Measurements from ENCODE around the gene SLC24A5. TPM values are rescaled to one million over a fixed set of nuclear protein-coding genes. Genes with fewer than 3 reads are reported as not detected.

The SLC24A5 gene
- total and polyA plus RNA-seq, 10 of the 15 experiments (the other 5 are each of a cell fraction or from before 2014, with no cell fraction given), result not detected

- no peak overlapping the region for H2AFZ ChIP-seq (ENCODE audit: control insufficient read depth, low read depth, low read length)
- no peaks in the 10 kb centered on the region for H4K20me1 ChIP-seq (ENCODE audit: control insufficient read depth, insufficient read depth)
- H3K27me3 ChIP-seq (replicated peaks in 1 of 2; ENCODE audit: control insufficient read depth in 2 of 2, insufficient read depth in 2 of 2, low read length in 1 of 2), result no peaks in the 10 kb centered on the region
- no peak for DNase-seq (ENCODE audit: low read depth, low spot score)
- POLR2A ChIA-PET, result no interaction called here
- no peaks in the 10 kb centered on the region for H3K9me3 ChIP-seq (replicated peaks; ENCODE audit: control insufficient read depth, insufficient read depth, low read length)
- H3K79me2 ChIP-seq (ENCODE audit: control insufficient read depth, insufficient read depth, low read length), result no peaks in the 10 kb centered on the region
- CTCF ChIA-PET, result interaction anchor here (1.3 to 3.1 kb wide), 3 partner anchors 98 to 198 kb away, joined by 4 to 18 read pairs (median 4); no protein-coding TSS in a partner anchor
- intact Hi-C loops (cut with micrococcal nuclease; ENCODE audit: unreplicated experiment) (loop anchor here (5.0 to 10.0 kb wide), 3 partner anchors 99 to 891 kb away; no protein-coding TSS in a partner anchor), in situ Hi-C loops (cut with MboI) (loop anchor here (10.0 kb wide), 1 partner anchor 891 kb away; no protein-coding TSS in a partner anchor)
- no TSS peak for BruUV-seq (replicated peaks)
- no peak overlapping the region for H3K9ac ChIP-seq (ENCODE audit: control insufficient read depth, insufficient read depth, low read length)
- WGBS (ENCODE audit: insufficient coverage, insufficient replicate concordance, low lambda C conversion rate, missing lambda C conversion rate), result 35% methylated on average over 5 of the region's 5 CpGs
- no peak overlapping the region for H3K4me2 ChIP-seq (ENCODE audit: control insufficient read depth, insufficient read depth)
- no peak for FAIRE-seq
- RAD21 ChIA-PET (ENCODE audit: unreplicated experiment), result no interaction called here
- no peak for ATAC-seq
- no peak overlapping the region for H3K27ac ChIP-seq (ENCODE audit: control insufficient read depth, insufficient read depth)
- no peak overlapping the region for H3K4me3 ChIP-seq
- H3K4me1 ChIP-seq (ENCODE audit: control insufficient read depth, insufficient read depth, low read length), result no peaks in the 10 kb centered on the region
- H3K36me3 ChIP-seq (ENCODE audit: control insufficient read depth in 2 of 2, insufficient read depth in 2 of 2, low read length in 1 of 2), result no peaks in the 10 kb centered on the region
- SMC1A ChIA-PET (ENCODE audit: uncharacterized antibody, unreplicated experiment), result interaction anchor here (1.4 to 1.5 kb wide), 2 partner anchors 26 to 98 kb away, joined by 8 to 10 read pairs; no protein-coding TSS in a partner anchor
- TF ChIP-seq RELB (IDR thresholded peaks at IDR 0.05; ENCODE audit: low read depth) (no peak), TCF3 (IDR thresholded peaks at IDR 0.05; ENCODE audit: borderline replicate concordance, insufficient read depth, low read depth, low read length) (no peak), ETV6 (conservative IDR thresholded peaks at IDR 0.05 in 1 of 2, IDR thresholded peaks at IDR 0.05 in 1 of 2; ENCODE audit: borderline replicate concordance in 1 of 2, low read depth in 1 of 2) (no peak), KAT2A (conservative IDR thresholded peaks at IDR 0.05; ENCODE audit: control insufficient read depth, low read depth, low read length) (no peak), CHD4 (IDR thresholded peaks at IDR 0.05) (no peak), ZBTB33 (IDR thresholded peaks at IDR 0.05) (no peak), BCL3 (IDR thresholded peaks at IDR 0.05; ENCODE audit: borderline replicate concordance, insufficient read depth, low read depth, low read length, poor library complexity, severe bottlenecking) (no peak), GATAD2B (conservative IDR thresholded peaks at IDR 0.05; ENCODE audit: low read depth) (no peak), ATF7 (IDR thresholded peaks at IDR 0.05; ENCODE audit: low read depth) (no peak), MTA3 (IDR thresholded peaks at IDR 0.05; ENCODE audit: borderline replicate concordance, low read length) (no peak), SIX5 (IDR thresholded peaks at IDR 0.05; ENCODE audit: low read depth, low read length, severe bottlenecking) (no peak), HSF1 (IDR thresholded peaks at IDR 0.05; ENCODE audit: low read depth, low read length) (no peak), HDAC2 (IDR thresholded peaks at IDR 0.05) (no peak), NRF1 (conservative IDR thresholded peaks at IDR 0.05; ENCODE audit: low read depth, low read length) (no peak), EGR1 (IDR thresholded peaks at IDR 0.05; ENCODE audit: borderline replicate concordance in 1 of 2, low read depth in 2 of 2, low read length in 2 of 2) (no peak)
Measured at GRCh38 chr15:48086133-48086532, 34.7 kb upstream of the SLC24A5 start.

Data from GM12878 (cell line).